ENCODE measurements around the gene WNT7A.
"Not testable (repeated sequence)": the region's sequence is repeated elsewhere in the genome, so short reads cannot be mapped to it uniquely, and the experiment has no call there.

GRCh38 chr3:13856628-13857027 lies 23.2 kb downstream of the WNT7A start:
- not testable (repeated sequence) for TF ChIP-seq FOXA1 (IDR thresholded peaks at IDR 0.05); HNF4A (conservative IDR thresholded peaks at IDR 0.05); RAD21 (IDR thresholded peaks at IDR 0.05); ATF3 (IDR thresholded peaks at IDR 0.05); REST (IDR thresholded peaks at IDR 0.05); NR2F2 (IDR thresholded peaks at IDR 0.05); JUND (IDR thresholded peaks at IDR 0.05); GABPA (IDR thresholded peaks at IDR 0.05 in 1 of 2, conservative IDR thresholded peaks at IDR 0.05 in 1 of 2); EGR1 (IDR thresholded peaks at IDR 0.05; ENCODE audit: low read depth in 2 of 2)
- TF ChIP-seq, protein P1, sequence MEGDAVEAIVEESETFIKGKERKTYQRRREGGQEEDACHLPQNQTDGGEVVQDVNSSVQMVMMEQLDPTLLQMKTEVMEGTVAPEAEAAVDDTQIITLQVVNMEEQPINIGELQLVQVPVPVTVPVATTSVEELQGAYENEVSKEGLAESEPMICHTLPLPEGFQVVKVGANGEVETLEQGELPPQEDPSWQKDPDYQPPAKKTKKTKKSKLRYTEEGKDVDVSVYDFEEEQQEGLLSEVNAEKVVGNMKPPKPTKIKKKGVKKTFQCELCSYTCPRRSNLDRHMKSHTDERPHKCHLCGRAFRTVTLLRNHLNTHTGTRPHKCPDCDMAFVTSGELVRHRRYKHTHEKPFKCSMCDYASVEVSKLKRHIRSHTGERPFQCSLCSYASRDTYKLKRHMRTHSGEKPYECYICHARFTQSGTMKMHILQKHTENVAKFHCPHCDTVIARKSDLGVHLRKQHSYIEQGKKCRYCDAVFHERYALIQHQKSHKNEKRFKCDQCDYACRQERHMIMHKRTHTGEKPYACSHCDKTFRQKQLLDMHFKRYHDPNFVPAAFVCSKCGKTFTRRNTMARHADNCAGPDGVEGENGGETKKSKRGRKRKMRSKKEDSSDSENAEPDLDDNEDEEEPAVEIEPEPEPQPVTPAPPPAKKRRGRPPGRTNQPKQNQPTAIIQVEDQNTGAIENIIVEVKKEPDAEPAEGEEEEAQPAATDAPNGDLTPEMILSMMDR (IDR thresholded peaks at IDR 0.05; ENCODE audit: low read depth, low read length, missing input control): not testable (repeated sequence)
- TF ChIP-seq, protein P2, sequence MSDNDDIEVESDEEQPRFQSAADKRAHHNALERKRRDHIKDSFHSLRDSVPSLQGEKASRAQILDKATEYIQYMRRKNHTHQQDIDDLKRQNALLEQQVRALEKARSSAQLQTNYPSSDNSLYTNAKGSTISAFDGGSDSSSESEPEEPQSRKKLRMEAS (IDR thresholded peaks at IDR 0.05): not testable (repeated sequence)

Data from liver (tissue), 3 donors.